GM18502 (cell line): ENCODE measurements around the gene ACTC1.

Source experiments
- ATAC-seq: cut with Tn5 transposase; IDR thresholded peaks from one replicate; pipeline ENCODE4 v1.9.1; 2021; ENCODE audit warnings: mild to moderate bottlenecking; ENCODE audit not compliant: unreplicated experiment, poor library complexity

Gene ACTC1

DNA sequence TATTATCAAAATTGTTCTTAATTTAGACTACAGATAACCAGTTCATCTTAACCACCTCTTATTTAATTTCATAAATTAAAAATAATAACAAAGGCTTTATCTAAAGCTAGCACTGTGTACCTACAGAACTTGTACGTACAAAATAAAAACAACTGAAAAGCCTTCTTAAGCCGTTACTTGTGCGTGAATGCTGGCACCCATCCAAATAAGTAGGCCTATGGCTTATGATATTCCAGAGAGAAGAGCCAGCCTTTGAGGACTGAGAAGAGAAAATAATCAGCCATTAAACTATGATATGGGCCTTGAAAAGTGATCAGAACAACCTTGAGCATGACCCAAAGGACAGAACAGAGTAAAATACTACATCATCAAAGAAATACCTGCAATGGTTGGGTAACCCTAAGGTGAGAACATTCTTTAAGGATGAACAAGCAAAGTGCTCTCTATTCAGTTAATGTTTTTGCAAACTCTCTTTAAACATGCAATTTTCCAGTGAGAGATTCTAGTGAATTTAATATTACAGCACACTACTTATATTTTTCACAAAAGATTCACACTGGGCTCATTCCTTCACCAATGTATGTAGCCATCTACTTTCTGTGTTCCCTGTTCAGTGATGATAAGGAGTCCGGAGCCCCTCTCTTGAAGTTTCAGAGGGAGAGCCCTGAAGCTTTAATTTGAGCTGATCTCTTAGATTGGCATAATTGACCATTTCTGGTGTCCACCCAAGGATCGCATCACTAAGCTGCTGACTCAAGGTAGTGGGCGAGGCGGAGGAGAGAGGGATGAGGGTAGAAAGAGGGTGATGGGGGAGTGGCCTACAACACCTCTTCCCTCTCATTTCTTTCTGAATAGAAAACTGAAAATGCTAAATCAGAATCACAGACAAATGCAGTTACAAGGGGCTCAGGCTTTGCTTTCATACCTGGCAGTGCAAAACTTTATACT, 7.7 kb upstream of the ACTC1 start:
- ATAC-seq, result no peak

DNA sequence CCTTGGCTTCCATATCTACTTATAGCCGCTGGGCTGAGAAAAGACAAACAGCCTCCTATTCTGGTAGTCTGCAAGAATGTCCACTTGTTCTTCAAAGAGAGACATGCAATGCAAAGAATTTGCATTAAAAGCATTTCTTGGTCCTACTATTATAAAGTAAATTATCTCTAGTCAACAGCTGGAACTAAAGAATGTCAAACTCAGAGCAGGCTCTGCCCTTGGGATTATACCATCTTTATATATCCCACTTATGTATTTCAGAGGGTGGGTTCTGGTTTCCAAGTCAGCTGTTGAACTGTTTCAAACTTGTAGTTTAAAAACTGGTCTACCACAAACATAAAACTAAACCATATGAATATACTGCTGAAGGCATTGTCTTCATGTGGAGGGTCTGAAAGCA, 7.0 kb upstream of the ACTC1 start:
- no peak for ATAC-seq

DNA sequence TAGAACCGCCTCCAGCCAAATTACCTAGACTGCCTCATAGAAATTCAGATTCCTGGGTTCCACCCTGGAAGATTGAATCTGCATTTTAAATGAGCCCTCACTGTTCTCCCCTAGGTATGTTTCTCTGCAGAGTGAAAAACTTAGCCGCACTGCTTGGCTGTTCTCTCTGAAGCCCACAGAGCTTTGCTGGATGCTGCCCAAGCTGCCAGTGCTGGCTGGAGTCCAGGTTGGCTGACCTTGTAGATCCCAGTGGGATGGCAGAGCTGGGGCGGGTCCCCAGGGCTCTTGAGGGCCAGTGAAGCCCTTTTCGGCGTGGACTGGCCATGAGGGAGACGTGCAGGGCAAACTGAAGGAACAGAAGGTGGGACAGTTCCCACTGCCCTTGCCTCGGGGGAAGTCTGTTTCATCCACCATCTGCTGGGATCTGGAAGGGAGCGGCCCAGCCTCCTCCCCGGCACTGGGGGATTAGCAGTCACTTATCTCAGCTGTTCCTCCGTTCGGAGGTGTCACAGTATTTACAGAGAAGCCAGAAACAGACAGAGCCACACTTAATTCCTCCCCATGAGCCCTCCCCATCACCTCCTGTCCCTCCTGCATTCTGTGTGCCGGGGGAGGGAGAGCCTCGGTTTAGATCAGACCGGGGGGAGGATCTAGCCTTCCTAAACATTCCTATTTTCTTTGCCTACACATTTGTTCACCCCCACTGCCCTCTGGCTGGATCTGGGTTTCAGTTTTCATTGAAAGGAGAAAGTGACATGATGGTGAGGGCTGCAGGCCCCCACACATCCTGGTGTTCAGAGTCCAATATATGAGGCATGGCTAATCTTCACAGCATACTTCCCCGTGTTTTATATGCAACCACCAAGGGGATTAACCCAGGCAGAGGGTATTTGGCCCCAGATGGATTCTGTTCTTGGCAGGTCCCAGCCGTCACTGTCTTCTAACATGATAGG, 4.1 kb upstream of the ACTC1 start:
- ATAC-seq, result no peak

DNA sequence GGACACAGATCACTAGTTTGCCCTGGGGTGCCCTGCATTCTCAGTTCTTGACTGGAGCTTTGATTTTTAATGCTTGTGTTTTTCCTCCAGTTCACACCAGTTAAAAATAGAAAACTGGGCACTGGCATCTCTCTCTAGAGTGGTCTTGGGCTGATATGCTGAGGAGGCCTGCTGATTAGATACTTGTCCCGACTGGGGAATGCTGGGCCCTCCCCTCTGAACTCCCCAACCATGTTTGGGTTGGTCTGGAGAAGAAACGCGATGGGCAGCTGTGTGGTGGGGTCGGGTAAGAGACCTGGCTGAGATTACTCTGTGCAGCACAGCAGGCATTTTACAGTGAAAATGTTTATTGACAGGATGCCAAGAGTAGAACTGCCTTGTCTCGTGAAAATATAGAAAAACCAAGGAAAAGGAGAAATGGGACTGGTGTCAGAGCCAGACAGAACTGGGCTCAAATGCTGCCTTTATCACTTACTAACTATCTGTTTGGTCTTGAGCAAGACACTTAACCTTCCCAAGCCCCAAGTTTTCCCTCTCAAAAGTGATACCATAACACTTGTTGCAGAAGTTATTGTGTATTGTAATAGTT, 1.6 kb upstream of the ACTC1 start:
- no peak for ATAC-seq

DNA sequence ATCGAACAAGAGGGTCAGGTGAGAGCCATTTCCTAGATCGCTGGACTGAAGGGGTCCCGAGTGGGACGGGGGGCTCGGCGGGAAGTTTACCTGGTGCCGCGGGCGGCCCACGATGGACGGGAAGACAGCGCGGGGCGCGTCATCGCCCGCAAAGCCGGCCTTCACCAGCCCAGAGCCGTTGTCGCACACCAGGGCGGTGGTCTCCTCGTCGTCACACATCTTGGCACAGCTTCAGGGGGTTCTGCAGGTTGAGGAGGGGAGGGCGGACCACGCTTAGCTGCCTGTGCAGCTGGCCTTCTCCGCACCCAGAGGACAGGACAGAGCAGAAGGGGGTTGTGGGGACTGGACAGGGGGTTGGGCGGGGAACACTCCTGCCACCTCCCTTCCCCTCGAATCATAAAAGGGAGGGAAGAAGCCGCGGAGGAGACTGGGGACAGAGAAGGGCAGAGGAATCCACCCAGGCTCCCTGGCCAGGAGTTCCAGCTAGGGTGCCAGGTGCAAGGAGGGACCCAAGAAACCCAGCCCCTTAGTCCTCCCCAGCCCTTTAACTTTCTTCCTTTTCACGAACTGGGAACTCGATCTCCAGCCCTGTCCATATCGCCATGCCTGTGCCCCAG, 651 bp downstream of the ACTC1 start:
- no peak for ATAC-seq

DNA sequence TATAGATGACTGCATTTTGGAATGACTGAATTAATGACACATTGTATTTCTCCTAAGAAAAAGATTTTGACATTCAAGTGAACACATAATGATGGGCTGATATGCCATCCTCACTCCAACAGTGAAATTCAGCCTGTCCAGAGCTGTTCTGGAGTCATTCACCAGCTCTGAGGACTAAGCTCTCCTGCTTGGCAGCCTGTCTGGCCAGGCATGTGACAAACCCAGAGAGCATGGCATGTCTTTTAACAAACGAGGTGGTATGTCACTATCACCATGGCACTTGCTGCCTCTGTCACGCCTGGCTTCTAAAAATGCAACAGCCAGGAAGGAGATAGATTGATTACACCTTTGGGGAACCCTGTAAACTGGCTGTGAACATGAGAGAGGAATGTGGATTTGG, 1.4 kb downstream of the ACTC1 start:
- ATAC-seq, result no peak

DNA sequence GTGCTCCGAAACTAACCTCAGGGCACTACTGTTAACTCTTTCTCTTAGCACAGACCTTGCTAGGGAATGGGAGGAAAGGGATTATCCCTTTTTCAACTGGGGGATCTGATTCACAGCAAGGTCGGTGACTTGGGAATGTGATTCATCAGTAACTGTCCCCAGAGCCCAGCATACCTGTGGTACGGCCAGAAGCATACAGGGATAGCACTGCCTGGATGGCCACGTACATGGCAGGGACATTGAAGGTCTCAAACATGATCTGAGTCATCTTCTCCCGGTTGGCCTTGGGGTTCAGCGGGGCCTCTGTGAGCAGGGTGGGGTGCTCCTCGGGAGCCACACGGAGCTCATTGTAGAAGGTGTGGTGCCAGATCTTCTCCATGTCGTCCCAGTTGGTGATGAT, 2.3 kb downstream of the ACTC1 start:
- ATAC-seq, result no peak

DNA sequence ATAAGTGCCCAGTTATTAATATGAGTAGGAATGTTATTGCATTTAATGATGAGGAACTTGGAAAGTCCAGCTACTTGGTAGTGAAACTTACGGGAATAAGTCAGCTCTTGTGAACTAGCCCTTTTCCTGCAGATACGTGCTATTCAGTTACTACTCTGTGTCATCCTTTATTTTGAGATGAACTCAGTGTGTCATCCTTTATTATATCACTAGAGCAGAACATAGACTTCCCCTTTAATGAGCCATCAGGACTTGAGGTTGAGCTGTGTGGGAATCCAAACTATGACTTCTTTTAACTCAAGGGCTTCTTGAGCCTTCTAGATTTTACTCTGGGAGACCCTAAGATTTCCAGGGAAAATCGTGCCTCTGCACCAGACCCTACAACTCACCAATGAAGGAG, 3.6 kb downstream of the ACTC1 start:
- ATAC-seq, result no peak

DNA sequence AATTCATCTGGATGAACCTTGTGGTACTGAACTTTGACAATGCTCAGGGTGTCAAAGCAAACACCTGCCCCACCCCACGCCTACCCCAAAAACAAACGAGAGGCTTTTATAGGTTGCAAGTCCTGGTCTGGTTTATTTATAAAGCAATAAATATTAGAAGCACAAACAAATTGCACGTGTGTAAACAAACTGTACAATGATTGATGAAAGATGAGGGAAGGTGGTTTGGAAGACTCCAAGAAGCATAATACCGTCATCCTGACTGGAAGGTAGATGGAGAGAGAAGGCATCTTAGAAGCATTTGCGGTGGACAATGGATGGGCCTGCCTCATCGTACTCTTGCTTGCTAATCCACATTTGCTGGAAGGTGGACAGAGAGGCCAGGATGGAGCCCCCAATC, 5.2 kb downstream of the ACTC1 start:
- ATAC-seq, result no peak

DNA sequence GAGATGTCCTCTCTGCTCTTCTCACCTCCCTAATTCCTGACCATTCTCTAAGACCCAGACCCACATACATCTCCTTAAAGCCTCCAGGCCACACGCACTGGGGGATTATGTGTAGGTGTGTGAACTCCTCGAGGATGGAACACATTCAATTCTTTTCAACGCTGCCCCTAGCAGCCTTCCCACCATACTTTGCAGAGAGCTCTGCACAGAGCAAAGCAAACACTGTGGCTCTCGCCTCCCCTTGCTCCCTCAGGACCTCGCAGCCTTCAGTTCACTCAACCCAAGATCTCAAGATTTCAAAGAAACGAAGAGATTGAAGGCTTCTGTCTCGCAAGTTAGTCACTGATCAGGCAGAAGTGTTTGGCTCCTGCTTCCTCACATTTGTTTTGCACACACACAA, 6.0 kb downstream of the ACTC1 start:
- ATAC-seq, result no peak

DNA sequence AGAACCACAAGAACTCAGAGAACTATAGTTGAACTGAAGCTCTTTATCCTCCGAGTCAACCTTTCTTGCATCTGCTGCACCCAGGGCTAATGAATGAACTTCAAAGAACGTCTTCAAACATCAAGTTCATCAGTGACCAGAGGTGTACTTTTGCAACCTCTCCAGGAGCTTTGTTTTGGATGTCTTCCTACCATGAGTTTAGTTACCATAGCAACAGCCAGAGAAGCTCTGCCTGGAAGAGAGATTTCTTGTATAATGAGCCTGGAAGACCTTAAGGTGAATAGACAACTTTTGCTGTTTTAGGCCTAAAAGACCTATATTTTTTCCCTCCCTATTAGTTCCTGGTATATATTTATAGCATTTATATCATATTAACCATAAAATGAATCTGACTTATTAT, 9.1 kb downstream of the ACTC1 start:
- no peak for ATAC-seq

DNA sequence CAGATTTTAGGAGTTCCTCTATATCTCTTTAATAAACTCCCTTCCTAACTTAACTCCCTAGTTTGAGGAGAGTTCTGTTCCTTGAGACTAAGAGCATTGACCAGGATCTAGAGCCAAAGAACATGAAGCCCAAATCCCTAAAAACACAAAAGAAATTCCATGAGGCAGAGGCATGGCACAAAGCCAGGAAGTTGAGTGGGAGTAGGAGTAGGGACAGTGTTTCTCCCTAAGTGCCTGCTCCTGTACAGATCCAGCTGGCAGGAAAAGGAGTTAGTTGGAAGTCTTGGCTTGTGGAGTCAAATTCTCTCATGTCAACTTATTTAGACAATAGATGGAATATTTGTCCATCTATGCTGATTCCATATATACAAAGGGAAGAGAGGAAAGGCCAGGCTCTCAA, 11.4 kb downstream of the ACTC1 start:
- ATAC-seq, result no peak

DNA sequence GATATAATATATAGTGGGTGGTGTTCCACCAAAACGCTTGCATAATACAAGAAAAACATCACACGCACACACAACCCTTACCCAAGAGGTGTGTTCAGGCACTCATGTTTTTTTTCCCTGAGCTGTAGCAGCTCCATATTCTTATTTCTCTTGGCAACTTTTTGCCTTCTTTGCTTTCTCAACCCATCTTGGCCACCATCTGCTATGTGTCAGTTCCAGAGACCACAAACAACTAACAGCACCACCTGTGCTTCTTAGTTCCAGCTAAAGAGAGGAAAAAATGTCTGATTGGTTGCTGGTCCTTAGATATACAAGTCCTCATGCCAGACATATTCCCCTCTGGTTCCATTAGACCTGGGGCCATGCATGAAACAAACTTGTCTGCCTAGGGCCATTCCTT, 11.9 kb downstream of the ACTC1 start:
- no peak for ATAC-seq

DNA sequence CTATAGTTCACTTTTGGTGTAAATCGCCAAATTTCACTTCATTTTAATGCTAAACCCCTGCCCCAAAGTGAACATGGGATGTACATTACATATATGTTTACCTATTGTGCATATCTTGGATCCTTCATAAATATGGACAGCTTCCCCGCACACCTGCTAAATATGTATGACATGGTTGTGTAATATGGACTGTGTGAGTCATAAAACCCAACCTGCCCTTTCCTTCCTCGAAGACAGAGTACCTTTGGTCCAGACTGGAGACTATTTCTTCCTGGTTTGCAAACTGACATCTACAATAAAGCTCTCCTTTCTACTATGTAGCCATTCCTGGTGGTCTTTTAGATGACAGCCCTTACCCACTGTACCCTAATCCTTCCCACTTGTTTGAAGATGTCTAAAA, 12.4 kb downstream of the ACTC1 start:
- ATAC-seq, result no peak

DNA sequence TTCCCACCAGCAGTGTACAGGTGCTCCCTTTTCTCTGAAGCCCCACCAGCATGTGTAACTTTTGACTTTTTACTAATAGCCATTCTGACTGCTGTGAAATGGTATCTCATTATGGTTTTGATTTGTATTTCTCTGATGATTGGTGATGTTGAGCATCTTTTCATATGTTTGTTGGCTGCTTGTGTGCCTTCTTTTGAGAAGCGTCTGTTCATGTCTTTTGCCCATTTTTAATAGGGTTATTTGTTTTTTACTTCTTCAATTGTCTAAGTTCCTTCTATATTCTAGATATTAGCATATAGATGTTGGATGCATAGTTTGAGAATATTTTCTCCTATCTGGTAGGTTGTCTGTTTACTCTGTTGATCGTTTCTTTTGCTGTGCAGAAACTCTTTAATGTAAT, 14.6 kb downstream of the ACTC1 start:
- no peak for ATAC-seq

DNA sequence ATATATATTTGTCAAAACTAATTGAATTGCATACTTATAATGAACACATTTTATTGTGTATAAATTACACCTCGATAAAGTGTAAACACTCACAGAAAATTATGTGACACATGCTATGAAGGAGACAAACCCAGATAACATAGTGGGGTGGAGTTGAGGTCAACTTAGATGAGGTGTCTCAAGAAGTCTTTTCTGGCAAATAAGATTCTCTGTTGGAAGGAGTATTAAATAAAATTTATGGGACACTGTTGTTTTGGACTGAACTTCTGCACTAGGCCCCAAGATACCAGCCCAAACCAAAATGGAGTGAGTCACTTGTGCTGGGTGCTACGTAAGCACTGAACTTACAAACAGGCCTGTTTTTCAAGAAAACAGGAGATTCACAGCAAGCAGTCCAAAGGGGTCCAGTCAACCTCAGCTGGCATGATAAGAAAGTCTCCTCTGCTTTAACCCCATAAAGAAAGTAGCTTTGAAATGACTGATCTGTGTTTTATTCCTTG, 18.7 kb downstream of the ACTC1 start:
- ATAC-seq, result no peak

DNA sequence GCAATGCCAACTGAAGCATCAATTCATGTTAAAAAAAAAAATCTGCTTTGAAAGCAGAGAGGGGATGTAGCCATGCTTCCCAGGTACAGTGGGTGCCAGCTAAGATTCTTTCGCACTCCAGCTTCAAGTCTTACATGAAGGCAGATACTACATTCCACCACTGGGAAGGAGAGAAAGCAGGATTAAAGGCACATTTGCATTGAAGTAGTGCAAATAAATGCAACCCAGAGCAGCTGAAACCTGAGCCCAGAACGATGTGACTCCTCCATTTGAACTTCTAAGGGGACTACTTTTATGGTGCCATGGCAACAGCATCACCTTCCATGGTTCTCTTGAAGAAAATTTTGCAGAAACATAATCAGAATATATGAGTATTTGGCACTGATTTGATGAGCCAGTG, 21.4 kb downstream of the ACTC1 start:
- no peak for ATAC-seq

DNA sequence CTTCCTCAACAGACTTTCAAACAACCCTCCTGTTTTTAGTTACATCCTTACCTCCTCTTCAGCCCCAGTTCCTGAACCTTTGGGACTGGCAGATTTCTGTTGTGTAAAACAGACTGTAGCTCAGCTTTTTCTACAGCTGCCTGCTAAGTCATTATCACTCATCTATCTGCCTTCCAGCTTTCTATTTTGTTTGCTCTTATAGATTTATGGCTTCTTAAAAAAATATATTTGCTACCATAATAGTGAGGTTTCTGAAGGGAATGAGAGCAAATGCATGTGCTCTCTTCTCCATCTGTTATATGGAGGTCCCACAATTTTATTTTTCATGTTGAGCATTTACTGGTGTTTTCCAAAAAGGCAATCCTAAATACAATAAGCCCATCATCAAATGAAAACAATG, 22.3 kb downstream of the ACTC1 start:
- ATAC-seq, result no peak

DNA sequence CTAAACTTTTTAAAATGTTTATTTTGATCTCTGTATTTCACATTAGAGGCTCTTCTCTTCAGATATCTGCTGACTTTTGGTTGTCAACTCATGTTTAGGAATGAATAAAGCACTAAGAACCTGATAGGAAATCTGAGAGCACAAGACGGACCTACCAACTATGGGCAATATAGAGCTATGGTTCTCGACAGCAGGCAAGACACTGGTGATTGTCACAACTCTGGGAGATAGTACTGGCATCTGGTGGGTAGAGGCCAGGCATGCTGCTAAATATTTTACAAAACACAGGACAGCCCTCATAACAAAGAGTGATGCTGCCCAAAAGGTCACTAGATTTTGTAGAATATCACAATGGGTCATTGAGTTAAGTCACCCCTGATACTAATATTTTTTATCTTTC, 23.0 kb downstream of the ACTC1 start:
- no peak for ATAC-seq

DNA sequence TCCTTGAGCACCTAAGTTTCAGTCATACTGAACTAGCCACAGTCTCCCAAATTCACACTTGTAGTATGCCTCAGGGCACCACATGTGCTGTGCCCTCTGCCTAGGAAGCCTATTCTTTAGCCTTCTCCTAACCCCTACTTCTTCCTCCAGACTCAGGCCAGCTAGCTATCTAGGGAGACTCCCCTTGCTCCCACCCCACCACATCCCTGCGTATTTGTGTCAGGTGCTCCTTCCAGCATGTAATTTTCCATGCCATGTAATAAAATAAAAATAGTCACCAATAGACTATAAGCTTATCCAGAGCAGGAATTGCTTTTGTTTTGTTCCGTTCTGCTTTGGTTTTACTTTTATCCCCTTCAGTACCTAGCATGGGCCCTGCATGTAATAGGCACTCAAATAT, 25.6 kb downstream of the ACTC1 start:
- no peak for ATAC-seq
